GM19455 (cell line): Measurements from ENCODE around the gene GNAI2.

ENCODE experiments used
- ATAC-seq: cut with Tn5 transposase; IDR thresholded peaks from one replicate; pipeline ENCODE4 v1.9.1; 2021; ENCODE audit not compliant: unreplicated experiment

GNAI2 gene

GRCh38 chr3:50235716-50236483 lies at the start of gene GNAI2:
GNAI2 (plus strand) TSS chr3:50236204; CDS start chr3:50236336, 132 bp downstream.
- peak; percentile 90 for ATAC-seq

GRCh38 chr3:50187750-50188149 lies 48.3 kb upstream of the GNAI2 start:
- no peak for ATAC-seq

GRCh38 chr3:50189274-50189673 lies 46.7 kb upstream of the GNAI2 start:
- ATAC-seq: no peak

- no peak for ATAC-seq
Measured at GRCh38 chr3:50189989-50190388, 46.0 kb upstream of the GNAI2 start.

- ATAC-seq: no peak
Measured at GRCh38 chr3:50190936-50191660, 44.9 kb upstream of the GNAI2 start, which contains the start of gene GNAT1. GNAT1 (plus strand) TSS chr3:50191610; CDS start chr3:50191726, 116 bp downstream.

- ATAC-seq: no peak
Measured at GRCh38 chr3:50192124-50192523, 43.9 kb upstream of the GNAI2 start.

- no peak for ATAC-seq
Measured at GRCh38 chr3:50192689-50193141, 43.3 kb upstream of the GNAI2 start.

- no peak for ATAC-seq
Measured at GRCh38 chr3:50193286-50193685, 42.7 kb upstream of the GNAI2 start.

- ATAC-seq: no peak
Measured at GRCh38 chr3:50193746-50194127, 42.3 kb upstream of the GNAI2 start.

- no peak for ATAC-seq
Measured at GRCh38 chr3:50194128-50194902, 41.7 kb upstream of the GNAI2 start.

GRCh38 chr3:50194903-50195500 lies 41.0 kb upstream of the GNAI2 start:
- ATAC-seq: no peak

- no peak for ATAC-seq
Measured at GRCh38 chr3:50195501-50196252, 40.3 kb upstream of the GNAI2 start.

GRCh38 chr3:50196253-50196801 lies 39.7 kb upstream of the GNAI2 start:
- no peak for ATAC-seq

GRCh38 chr3:50201573-50202315 lies 34.3 kb upstream of the GNAI2 start:
- ATAC-seq: no peak

GRCh38 chr3:50202353-50203112 lies 33.5 kb upstream of the GNAI2 start:
- no peak for ATAC-seq

- no peak for ATAC-seq
Measured at GRCh38 chr3:50203113-50203808, 32.7 kb upstream of the GNAI2 start.

- no peak for ATAC-seq
Measured at GRCh38 chr3:50203809-50204803, 31.9 kb upstream of the GNAI2 start.
